Measurements from ENCODE around the gene AZGP1.
"Not testable (repeated sequence)": the region's sequence is repeated elsewhere in the genome, so short reads cannot be mapped to it uniquely, and the experiment has no call there.

Gene AZGP1

GRCh38 chr7:99975782-99976521 is at the start of gene AZGP1:
AZGP1 (minus strand) TSS chr7:99976031; CDS start chr7:99976020, 11 bp downstream.
- no peak for FAIRE-seq

GRCh38 chr7:100024020-100024619 is 48.3 kb upstream of the AZGP1 start:
- FAIRE-seq = no peak

GRCh38 chr7:100023526-100023925 is 47.7 kb upstream of the AZGP1 start:
- no peak for FAIRE-seq

- no peak for FAIRE-seq
Measured at GRCh38 chr7:100022621-100023020, 46.8 kb upstream of the AZGP1 start.

- FAIRE-seq = no peak
Measured at GRCh38 chr7:100021297-100021696, 45.5 kb upstream of the AZGP1 start.

- FAIRE-seq = no peak
Measured at GRCh38 chr7:100019908-100020307, 44.1 kb upstream of the AZGP1 start.

GRCh38 chr7:100017875-100018274 is 42.0 kb upstream of the AZGP1 start:
- FAIRE-seq = no peak

GRCh38 chr7:100017300-100017699 is 41.5 kb upstream of the AZGP1 start:
- no peak for FAIRE-seq

- no peak for FAIRE-seq
Measured at GRCh38 chr7:100016215-100016901, 40.5 kb upstream of the AZGP1 start.

- FAIRE-seq = no peak
Measured at GRCh38 chr7:100015232-100016214, 39.7 kb upstream of the AZGP1 start, which contains the start of gene ZKSCAN1. ZKSCAN1 (plus strand) TSS chr7:100015596; CDS start chr7:100023507, 7,911 bp downstream.

- no peak for FAIRE-seq
Measured at GRCh38 chr7:100013328-100013676, 37.5 kb upstream of the AZGP1 start.

GRCh38 chr7:100012385-100013327 is 36.8 kb upstream of the AZGP1 start:
- FAIRE-seq = not testable (repeated sequence)

- no peak for FAIRE-seq
Measured at GRCh38 chr7:100011516-100011915, 35.7 kb upstream of the AZGP1 start.

- FAIRE-seq = no peak
Measured at GRCh38 chr7:100010901-100011300, 35.1 kb upstream of the AZGP1 start.

- FAIRE-seq = not testable (repeated sequence)
Measured at GRCh38 chr7:100009952-100010351, 34.1 kb upstream of the AZGP1 start.

GRCh38 chr7:100008525-100008924 is 32.7 kb upstream of the AZGP1 start:
- no peak for FAIRE-seq

- no peak for FAIRE-seq
Measured at GRCh38 chr7:100007887-100008286, 32.1 kb upstream of the AZGP1 start.

- FAIRE-seq = no peak
Measured at GRCh38 chr7:100003711-100004661, 28.2 kb upstream of the AZGP1 start.

GRCh38 chr7:100000239-100000638 is 24.4 kb upstream of the AZGP1 start:
- no peak for FAIRE-seq

- no peak for FAIRE-seq
Measured at GRCh38 chr7:99997545-99998137, 21.8 kb upstream of the AZGP1 start.

Data from TTC549 (cell line).